Measurements from ENCODE around the gene MMRN2.

DNA sequence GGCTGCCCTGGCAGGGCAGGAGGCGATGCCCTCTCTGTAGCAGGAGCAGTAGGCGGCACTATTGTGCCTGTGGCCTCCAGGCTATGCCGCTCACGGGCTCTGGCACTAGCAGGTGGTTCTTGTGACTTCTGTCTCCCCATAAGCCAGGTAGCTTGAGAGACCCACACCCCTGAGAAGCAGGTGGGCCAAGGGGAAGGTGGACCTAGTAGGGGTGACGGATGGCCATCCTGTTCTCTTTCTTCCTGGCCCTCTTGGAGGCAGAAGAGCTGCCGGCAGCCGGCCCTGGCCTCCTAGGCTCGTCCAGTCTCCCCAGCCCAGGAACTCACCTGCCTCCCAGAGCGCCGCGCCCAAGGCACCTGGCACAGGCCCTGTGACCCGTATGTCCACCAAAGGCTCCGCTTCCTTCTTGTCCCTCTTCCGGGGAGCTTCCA lies 15.4 kb downstream of the MMRN2 start:
- TF ChIP-seq, protein P1, sequence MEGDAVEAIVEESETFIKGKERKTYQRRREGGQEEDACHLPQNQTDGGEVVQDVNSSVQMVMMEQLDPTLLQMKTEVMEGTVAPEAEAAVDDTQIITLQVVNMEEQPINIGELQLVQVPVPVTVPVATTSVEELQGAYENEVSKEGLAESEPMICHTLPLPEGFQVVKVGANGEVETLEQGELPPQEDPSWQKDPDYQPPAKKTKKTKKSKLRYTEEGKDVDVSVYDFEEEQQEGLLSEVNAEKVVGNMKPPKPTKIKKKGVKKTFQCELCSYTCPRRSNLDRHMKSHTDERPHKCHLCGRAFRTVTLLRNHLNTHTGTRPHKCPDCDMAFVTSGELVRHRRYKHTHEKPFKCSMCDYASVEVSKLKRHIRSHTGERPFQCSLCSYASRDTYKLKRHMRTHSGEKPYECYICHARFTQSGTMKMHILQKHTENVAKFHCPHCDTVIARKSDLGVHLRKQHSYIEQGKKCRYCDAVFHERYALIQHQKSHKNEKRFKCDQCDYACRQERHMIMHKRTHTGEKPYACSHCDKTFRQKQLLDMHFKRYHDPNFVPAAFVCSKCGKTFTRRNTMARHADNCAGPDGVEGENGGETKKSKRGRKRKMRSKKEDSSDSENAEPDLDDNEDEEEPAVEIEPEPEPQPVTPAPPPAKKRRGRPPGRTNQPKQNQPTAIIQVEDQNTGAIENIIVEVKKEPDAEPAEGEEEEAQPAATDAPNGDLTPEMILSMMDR (IDR thresholded peaks at IDR 0.05): no peak
- TF ChIP-seq POLR2A (IDR thresholded peaks at IDR 0.05): no peak
- no peak for TF ChIP-seq POLR2AphosphoS5 (IDR thresholded peaks at IDR 0.05)

Measured in upper lobe of left lung (tissue), 4 donors.